ENCODE results near the gene AKAP10. TPM values are rescaled to one million over a fixed set of nuclear protein-coding genes. Genes with fewer than 3 reads are reported as not detected.
A peak's percentile ranks its signal among the peaks of the same experiment; 100 is the strongest.

AKAP10 gene
- total and polyA plus RNA-seq, 5 donors = 6.2 to 23.1 (median 17.7) TPM

GRCh38 chr17:19943599-19943998, 34.0 kb downstream of the AKAP10 start:
- no peak overlapping the region for H3K27ac ChIP-seq (ENCODE audit: low read length)
- peaks cover 8% of the 10 kb centered on the region for H3K4me1 ChIP-seq (ENCODE audit: control insufficient read depth, insufficient read depth, low read length)
- no peaks in the 10 kb centered on the region for H3K27me3 ChIP-seq (ENCODE audit: control insufficient read depth, insufficient read depth)
- no peak overlapping the region for H3K4me3 ChIP-seq (ENCODE audit: low read length)
- H3K9me3 ChIP-seq (ENCODE audit: control insufficient read depth, low read length) = no peaks in the 10 kb centered on the region
- intact Hi-C loops (cut with DNase I) = no loop called here
- DNase-seq = no peak
- no peak for ATAC-seq

GRCh38 chr17:19943026-19943425, 34.6 kb downstream of the AKAP10 start:
- intact Hi-C loops (cut with DNase I) = no loop called here
- no peak for ATAC-seq
- 93% methylated on average over 5 of the region's 5 CpGs for WGBS
- H3K27me3 ChIP-seq (ENCODE audit: control insufficient read depth, insufficient read depth) = no peaks in the 10 kb centered on the region
- H3K4me3 ChIP-seq (ENCODE audit: low read length) = no peak overlapping the region
- peaks cover 2% of the 10 kb centered on the region for H3K4me1 ChIP-seq (ENCODE audit: control insufficient read depth, insufficient read depth, low read length)
- no peak overlapping the region for H3K27ac ChIP-seq (ENCODE audit: low read length)
- no peaks in the 10 kb centered on the region for H3K9me3 ChIP-seq (ENCODE audit: control insufficient read depth, low read length)
- no peak for DNase-seq

DNA sequence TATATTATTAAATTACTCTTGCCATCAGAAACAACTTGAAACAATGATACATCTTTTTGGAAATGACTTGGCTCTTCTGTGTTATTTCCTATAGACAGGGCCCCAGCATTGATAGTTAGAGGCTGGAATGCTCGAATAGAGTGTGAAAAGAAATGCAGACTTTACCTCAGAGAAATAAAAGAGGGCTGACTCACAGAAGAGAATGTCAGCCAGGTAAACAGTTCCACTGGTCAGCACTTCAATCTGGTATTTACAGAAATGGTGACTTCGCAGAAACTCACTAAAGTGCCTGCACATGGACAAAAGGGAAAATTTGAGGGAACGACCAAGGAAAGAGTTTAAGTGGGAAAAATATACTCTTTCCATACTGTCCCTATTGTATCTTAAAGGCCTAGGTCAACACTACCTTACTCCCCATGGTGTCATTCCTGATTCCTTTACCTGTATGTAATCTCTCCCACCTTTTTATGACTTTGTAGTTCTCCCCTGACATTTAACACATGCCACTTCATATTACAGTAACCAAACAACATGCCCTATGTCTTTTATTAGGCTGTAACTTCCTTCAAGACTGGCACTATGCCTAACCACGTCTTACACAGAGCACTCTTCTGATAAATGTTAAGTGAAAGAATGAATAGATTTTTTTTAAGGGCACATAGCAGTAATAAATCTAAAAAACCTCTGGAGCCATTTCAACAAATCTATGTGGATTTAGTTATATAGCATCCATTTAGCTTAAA, 36.7 kb downstream of the AKAP10 start:
- Histone ChIP-seq H3K4me3 (ENCODE audit: low read length) (no peak overlapping the region), H3K27ac (ENCODE audit: low read length) (no peak overlapping the region), H3K4me1 (ENCODE audit: control insufficient read depth, insufficient read depth, low read length) (peaks cover 2% of the 10 kb centered on the region), H3K27me3 (ENCODE audit: control insufficient read depth, insufficient read depth) (no peaks in the 10 kb centered on the region), H3K9me3 (ENCODE audit: control insufficient read depth, low read length) (no peaks in the 10 kb centered on the region)
- intact Hi-C loops (cut with DNase I) = no loop called here
- DNase-seq (no peak), ATAC-seq (peak in 1 of 2 donors; percentile 47)
- 61% methylated on average over 4 of the region's 4 CpGs for WGBS

DNA sequence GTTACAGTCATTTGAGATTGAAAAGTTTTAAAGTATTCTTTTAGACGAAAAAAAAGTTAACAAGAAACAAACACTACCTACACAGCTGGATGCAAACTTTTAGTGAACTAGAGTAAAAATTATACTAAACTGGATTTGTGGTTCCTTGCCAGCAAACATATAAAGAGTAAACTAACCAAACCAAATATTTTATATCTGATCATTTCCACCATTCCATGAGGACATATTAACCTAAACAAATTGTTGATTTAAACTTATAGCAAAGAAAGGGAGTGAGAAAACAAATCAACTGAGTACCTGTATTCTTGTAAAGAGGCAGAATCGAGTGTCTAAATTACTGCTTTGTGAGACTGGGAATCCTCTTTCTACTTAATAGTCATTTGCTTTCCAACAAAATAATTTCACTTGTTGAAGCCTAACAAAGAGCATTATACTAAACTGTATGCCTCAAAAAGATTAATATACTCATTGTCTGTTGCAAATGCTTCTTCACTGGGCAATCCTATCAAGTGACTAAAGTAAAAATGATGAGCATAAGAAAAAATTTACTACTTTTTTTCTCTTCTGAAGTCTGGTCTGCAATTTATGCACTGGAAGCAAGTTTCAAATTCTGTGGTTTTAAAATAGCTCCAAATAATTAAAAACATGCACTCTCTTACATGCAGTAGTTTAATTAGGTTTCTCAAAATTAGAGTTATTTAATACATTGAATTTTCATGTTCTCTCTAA, 37.5 kb downstream of the AKAP10 start:
- 92% methylated on average over 2 of the region's 2 CpGs for WGBS
- no peaks in the 10 kb centered on the region for H3K9me3 ChIP-seq (ENCODE audit: control insufficient read depth, low read length)
- no peak overlapping the region for H3K4me3 ChIP-seq (ENCODE audit: low read length)
- H3K4me1 ChIP-seq (ENCODE audit: control insufficient read depth, insufficient read depth, low read length) = peaks cover 2% of the 10 kb centered on the region
- H3K27ac ChIP-seq (ENCODE audit: low read length) = no peak overlapping the region
- no peaks in the 10 kb centered on the region for H3K27me3 ChIP-seq (ENCODE audit: control insufficient read depth, insufficient read depth)
- intact Hi-C loops (cut with DNase I) = no loop called here
- DNase-seq (no peak), ATAC-seq (no peak)

- peaks cover 2% of the 10 kb centered on the region for H3K4me1 ChIP-seq (ENCODE audit: control insufficient read depth, insufficient read depth, low read length)
- H3K27ac ChIP-seq (ENCODE audit: low read length) = no peak overlapping the region
- no peaks in the 10 kb centered on the region for H3K27me3 ChIP-seq (ENCODE audit: control insufficient read depth, insufficient read depth)
- WGBS = 98% methylated on average over 10 of the region's 10 CpGs
- H3K9me3 ChIP-seq (ENCODE audit: control insufficient read depth, low read length) = no peaks in the 10 kb centered on the region
- DNase-seq (no peak), ATAC-seq (no peak)
- H3K4me3 ChIP-seq (ENCODE audit: low read length) = no peak overlapping the region
- intact Hi-C loops (cut with DNase I) = no loop called here
Observed at GRCh38 chr17:19938736-19939135, 38.9 kb downstream of the AKAP10 start.

DNA sequence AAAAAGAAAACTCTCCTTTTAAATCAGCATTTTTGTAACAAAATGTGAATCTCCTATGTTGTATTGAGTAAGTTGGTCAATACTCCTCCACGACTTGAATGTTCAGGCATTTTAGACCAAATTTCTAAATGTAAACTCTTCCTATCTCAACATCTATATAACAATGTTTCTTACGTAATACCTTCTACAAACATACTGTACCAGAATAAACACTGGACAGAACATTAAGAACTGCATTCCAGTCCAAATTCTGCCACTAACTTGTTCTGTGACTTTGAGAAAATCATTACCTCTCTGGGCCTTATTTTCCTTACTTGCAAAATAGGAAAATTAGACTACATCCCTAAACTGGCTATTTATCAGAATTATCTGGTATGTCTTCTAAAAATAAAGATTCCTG, 40.1 kb downstream of the AKAP10 start:
- Histone ChIP-seq H3K9me3 (ENCODE audit: control insufficient read depth, low read length) (no peaks in the 10 kb centered on the region), H3K27ac (ENCODE audit: low read length) (no peak overlapping the region), H3K4me3 (ENCODE audit: low read length) (no peak overlapping the region), H3K27me3 (ENCODE audit: control insufficient read depth, insufficient read depth) (no peaks in the 10 kb centered on the region), H3K4me1 (ENCODE audit: control insufficient read depth, insufficient read depth, low read length) (no peaks in the 10 kb centered on the region)
- intact Hi-C loops (cut with DNase I) = no loop called here
- WGBS = 87% methylated on average over 2 of the region's 2 CpGs
- DNase-seq (no peak), ATAC-seq (no peak)

- no peaks in the 10 kb centered on the region for H3K9me3 ChIP-seq (ENCODE audit: control insufficient read depth, low read length)
- no peak for ATAC-seq
- intact Hi-C loops (cut with DNase I) = no loop called here
- no peaks in the 10 kb centered on the region for H3K4me1 ChIP-seq (ENCODE audit: control insufficient read depth, insufficient read depth, low read length)
- H3K27ac ChIP-seq (ENCODE audit: low read length) = no peak overlapping the region
- WGBS = 96% methylated on average over 2 of the region's 2 CpGs
- H3K27me3 ChIP-seq (ENCODE audit: control insufficient read depth, insufficient read depth) = no peaks in the 10 kb centered on the region
- DNase-seq = no peak
- H3K4me3 ChIP-seq (ENCODE audit: low read length) = no peak overlapping the region
Observed at GRCh38 chr17:19935169-19935568, 42.5 kb downstream of the AKAP10 start.

- ATAC-seq (no peak), DNase-seq (no peak)
- no peak overlapping the region for H3K4me3 ChIP-seq (ENCODE audit: low read length)
- H3K27ac ChIP-seq (ENCODE audit: low read length) = no peak overlapping the region
- intact Hi-C loops (cut with DNase I) = no loop called here
- 97% methylated on average over 5 of the region's 5 CpGs for WGBS
- H3K9me3 ChIP-seq (ENCODE audit: control insufficient read depth, low read length) = no peaks in the 10 kb centered on the region
- no peaks in the 10 kb centered on the region for H3K27me3 ChIP-seq (ENCODE audit: control insufficient read depth, insufficient read depth)
- H3K4me1 ChIP-seq (ENCODE audit: control insufficient read depth, insufficient read depth, low read length) = no peaks in the 10 kb centered on the region
Observed at GRCh38 chr17:19933628-19934027, 44.0 kb downstream of the AKAP10 start.

- intact Hi-C loops (cut with DNase I) = no loop called here
- ATAC-seq (no peak), DNase-seq (no peak)
- 98% methylated on average over 5 of the region's 5 CpGs for WGBS
- Histone ChIP-seq H3K27ac (ENCODE audit: low read length) (no peak overlapping the region), H3K4me1 (ENCODE audit: control insufficient read depth, insufficient read depth, low read length) (no peaks in the 10 kb centered on the region), H3K9me3 (ENCODE audit: control insufficient read depth, low read length) (no peaks in the 10 kb centered on the region), H3K4me3 (ENCODE audit: low read length) (no peak overlapping the region), H3K27me3 (ENCODE audit: control insufficient read depth, insufficient read depth) (no peaks in the 10 kb centered on the region)
Observed at GRCh38 chr17:19933221-19933620, 44.4 kb downstream of the AKAP10 start.

DNA sequence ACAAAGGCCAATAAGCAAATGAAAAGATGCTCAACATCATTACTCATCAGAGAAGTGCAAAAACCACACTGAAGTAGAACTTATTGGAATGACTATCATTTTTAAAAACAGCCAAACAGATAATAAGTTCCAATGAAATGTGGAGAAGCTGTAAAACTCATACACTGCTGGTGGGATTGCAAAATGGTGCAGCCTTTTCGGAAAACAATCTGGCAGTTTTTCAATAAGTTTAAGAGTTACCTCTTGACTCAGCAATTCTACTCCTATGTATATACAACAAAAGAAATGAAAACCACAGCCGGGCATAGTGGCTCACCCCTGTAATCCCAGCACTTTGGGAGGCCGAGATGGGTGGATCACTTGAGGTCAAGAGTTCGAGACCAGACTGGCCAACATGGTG, 49.3 kb downstream of the AKAP10 start:
- DNase-seq (no peak), ATAC-seq (no peak)
- Histone ChIP-seq H3K9me3 (ENCODE audit: control insufficient read depth, low read length) (no peaks in the 10 kb centered on the region), H3K27me3 (ENCODE audit: control insufficient read depth, insufficient read depth) (no peaks in the 10 kb centered on the region), H3K4me1 (ENCODE audit: control insufficient read depth, insufficient read depth, low read length) (no peaks in the 10 kb centered on the region), H3K4me3 (ENCODE audit: low read length) (no peak overlapping the region), H3K27ac (ENCODE audit: low read length) (no peak overlapping the region)
- WGBS = 91% methylated on average over 4 of the region's 4 CpGs
- intact Hi-C loops (cut with DNase I) = no loop called here

- Histone ChIP-seq H3K4me1 (ENCODE audit: control insufficient read depth, insufficient read depth, low read length) (no peaks in the 10 kb centered on the region), H3K4me3 (ENCODE audit: low read length) (no peak overlapping the region), H3K27me3 (ENCODE audit: control insufficient read depth, insufficient read depth) (no peaks in the 10 kb centered on the region), H3K9me3 (ENCODE audit: control insufficient read depth, low read length) (no peaks in the 10 kb centered on the region), H3K27ac (ENCODE audit: low read length) (no peak overlapping the region)
- no peak for DNase-seq
- 99% methylated on average over 2 of the region's 2 CpGs for WGBS
- ATAC-seq = no peak
- intact Hi-C loops (cut with DNase I) = no loop called here
Observed at GRCh38 chr17:19915245-19915978, 62.2 kb downstream of the AKAP10 start.

All from right cardiac atrium (tissue), 5 donors.